Muscle of arm (tissue), 14 donors: Measurements from ENCODE around the gene SORCS2. TPM values are rescaled to one million over a fixed set of nuclear protein-coding genes. Genes with fewer than 3 reads are reported as not detected.

ENCODE experiments used
- DNase-seq: peaks from one replicate; pipeline ENCODE4 v3.0.0-alpha.2; 2013
- long read RNA-seq, 11 donors: transcript quantifications; one replicate each; lab custom pipeline, GENCODE V29; 2026
- polyA plus RNA-seq, 12 donors: library from polyadenylated mRNA; unstranded; fragments of 120-200 nt; gene quantifications; one replicate each; pipeline ENCODE4 v1.2.1, GENCODE V29; 2013; ENCODE audit not compliant: insufficient read length in 12 of 12

SORCS2 gene
- 10 to 100 TPM in 4 of 12 donors, 1 to 10 TPM in 7, not detected in 1; 5.6 to 18.2 (median 8.3) TPM for polyA plus RNA-seq
- long read RNA-seq, donor 1 = 0 reads
- long read RNA-seq, donor 2, partial matches to known transcripts = 0 of 1 reads
- long read RNA-seq, donor 2, other reads (novel, unspliced or antisense) = 0 of 1 reads
- long read RNA-seq, donor 3, partial matches to known transcripts = 0 of 1 reads
- long read RNA-seq, donor 3, other reads (novel, unspliced or antisense) = 0 of 1 reads
- long read RNA-seq, donor 4 = 0 reads
- long read RNA-seq, donor 5 = 0 reads
- long read RNA-seq, donor 6 = 0 reads
- long read RNA-seq, donor 7 = 0 reads
- long read RNA-seq, donor 8 = 0 reads
- long read RNA-seq, donor 9, partial matches to known transcripts = 0 of 1 reads
- long read RNA-seq, donor 9, other reads (novel, unspliced or antisense) = 0 of 1 reads
- long read RNA-seq, donor 10 = 0 reads
- long read RNA-seq, donor 11 = 0 reads

- DNase-seq = peak; percentile 72
These were observed at the start of gene SORCS2 for GRCh38 chr4:7192252-7193029. TSS of gene SORCS2 (plus strand) at chr4:7192538.

- no peak for DNase-seq
These were observed 47.7 kb upstream of the SORCS2 start for GRCh38 chr4:7144374-7145290.

- DNase-seq = no peak
These were observed 46.9 kb upstream of the SORCS2 start for GRCh38 chr4:7145291-7145934.

GRCh38 chr4:7146059-7146785 is 46.1 kb upstream of the SORCS2 start:
- DNase-seq = no peak

GRCh38 chr4:7146786-7147115 is 45.6 kb upstream of the SORCS2 start:
- DNase-seq = no peak

GRCh38 chr4:7147261-7147660 is 45.1 kb upstream of the SORCS2 start:
- DNase-seq = no peak

- DNase-seq = no peak
These were observed 44.6 kb upstream of the SORCS2 start for GRCh38 chr4:7147661-7148310.

GRCh38 chr4:7148337-7148736 is 44.0 kb upstream of the SORCS2 start:
- no peak for DNase-seq

- DNase-seq = no peak
These were observed 42.2 kb upstream of the SORCS2 start for GRCh38 chr4:7150036-7150635.

- no peak for DNase-seq
These were observed 40.6 kb upstream of the SORCS2 start for GRCh38 chr4:7151668-7152227.

GRCh38 chr4:7153711-7154110 is 38.6 kb upstream of the SORCS2 start:
- DNase-seq = no peak

- no peak for DNase-seq
These were observed 37.9 kb upstream of the SORCS2 start for GRCh38 chr4:7154351-7154981.

- DNase-seq = peak; percentile 62
These were observed 36.7 kb upstream of the SORCS2 start for GRCh38 chr4:7155590-7156071.

- DNase-seq = no peak
These were observed 36.0 kb upstream of the SORCS2 start for GRCh38 chr4:7156328-7156727.

- peak; percentile 81 for DNase-seq
These were observed 35.4 kb upstream of the SORCS2 start for GRCh38 chr4:7156761-7157488.

- DNase-seq = no peak
These were observed 34.7 kb upstream of the SORCS2 start for GRCh38 chr4:7157666-7158065.

- DNase-seq = no peak
These were observed 34.1 kb upstream of the SORCS2 start for GRCh38 chr4:7158081-7158750.
